H1 (cell line): ENCODE results near the gene SIGLEC7. TPM values are rescaled to one million over a fixed set of nuclear protein-coding genes. Genes with fewer than 3 reads are reported as not detected.

Source experiments
- CEBPB ChIP-seq: IDR thresholded peaks from 2 replicates; pipeline ENCODE4 v1.6.1; 2012; ENCODE audit warnings: low read depth, low read length
- CHD7 ChIP-seq: fragments of 300-600 bp; sonication (generic); IDR thresholded peaks from 2 replicates; pipeline ENCODE4 v1.7.1; 2012; ENCODE audit warnings: low read length, moderate library complexity, mild to moderate bottlenecking, inconsistent platforms; ENCODE audit not compliant: insufficient replicate concordance
- CREB1 ChIP-seq: IDR thresholded peaks from 2 replicates; pipeline ENCODE4 v1.6.1; 2012; ENCODE audit warnings: inconsistent platforms
- KDM1A ChIP-seq: fragments of 200-600, 300-600 bp; sonication (generic); IDR thresholded peaks from 2 replicates; pipeline ENCODE4 v1.7.1; 2016; ENCODE audit warnings: mild to moderate bottlenecking, low read length, borderline replicate concordance
- KDM5A ChIP-seq: fragments of 200-600 bp; IDR thresholded peaks from 2 replicates; pipeline ENCODE4 v1.7.1; 2012; ENCODE audit warnings: mild to moderate bottlenecking, low read length, inconsistent platforms, mixed read lengths
- MAX ChIP-seq: IDR thresholded peaks from 2 replicates; pipeline ENCODE4 v1.6.1; 2012; ENCODE audit warnings: inconsistent platforms
- SIN3A ChIP-seq, 2 experiments: IDR thresholded peaks in 1 of 2; conservative IDR thresholded peaks in 1 of 2; 2 replicates each; pipeline ENCODE4 v1.6.1; 2011 to 2012; ENCODE audit warnings: low read length in 2 of 2, improper control_type of control experiment in 1 of 2, low read depth in 1 of 2, mild to moderate bottlenecking in 1 of 2
- SIX5 ChIP-seq: IDR thresholded peaks from 2 replicates; pipeline ENCODE4 v1.6.1; 2011; ENCODE audit warnings: mild to moderate bottlenecking, low read depth, low read length
- TBP ChIP-seq: IDR thresholded peaks from 2 replicates; pipeline ENCODE4 v1.6.1; 2011; ENCODE audit warnings: low read depth, low read length, improper control_type of control experiment
- TEAD4 ChIP-seq: IDR thresholded peaks from 2 replicates; pipeline ENCODE4 v1.6.1; 2012; ENCODE audit warnings: low read depth, low read length, inconsistent platforms, mixed read lengths
- polyA plus RNA-seq, 7 experiments: library from polyadenylated mRNA; depleted of rRNA in 3 of 7; stranded (reverse) in 5 of 7; unstranded in 2 of 7; fragments of >200 nt in 5 of 7; fragments of 200-250 nt in 2 of 7; gene quantifications; 1 replicate in 5 of 7; 2 replicates in 1 of 7; 4 replicates in 1 of 7; pipeline versions ENCODE4 v1.2.1 to v1.2.3, GENCODE V29; 2011 to 2013; ENCODE audit warnings: missing spikeins in 2 of 7, mixed read lengths in 2 of 7
- total RNA-seq: library from RNA; stranded (reverse); fragmentation: NEBNext Ultra II Directional; extraction: Animal tissue kit (Norgen Biotek cat#: 25700); gene quantifications from 2 replicates; pipeline ENCODE4 v1.2.1, GENCODE V29; 2021

SIGLEC7 gene
- total and polyA plus RNA-seq, 2 of the 8 experiments (the other 6 are each of a cell fraction or from before 2014, with no cell fraction given), result not detected

GRCh38 chr19:51119101-51119500, 23.0 kb upstream of the SIGLEC7 start (continued):
- TF ChIP-seq SIX5 (no peak), CEBPB (no peak), KDM5A (no peak), KDM1A (no peak), CREB1 (no peak), SIN3A (conservative IDR thresholded peaks at IDR 0.05 in 1 of 2, IDR thresholded peaks at IDR 0.05 in 1 of 2; ENCODE audit: low read depth in 1 of 2, low read length in 2 of 2) (no peak), TBP (no peak), CHD7 (no peak), TEAD4 (no peak), MAX (no peak)
